Ovary (tissue), 9 donors: ENCODE results near the gene DAPL1. TPM values are rescaled to one million over a fixed set of nuclear protein-coding genes. Genes with fewer than 3 reads are reported as not detected.
"Not testable (repeated sequence)": the region's sequence is repeated elsewhere in the genome, so short reads cannot be mapped to it uniquely, and the experiment has no call there.

Experiments used
- DNase-seq, 5 donors: peaks; one replicate each; pipeline ENCODE4 v3.0.0-alpha.2; 2019 to 2020
- H3K27ac ChIP-seq, 2 donors: fragments of 200-600 bp; one replicate each; pipeline versions ENCODE4 v1.5.1 to v1.8.0; 2019 to 2022
- H3K27me3 ChIP-seq: fragments of 200-600 bp; one replicate; pipeline ENCODE4 v1.8.0; 2022
- H3K36me3 ChIP-seq: fragments of 200-600 bp; sonication (generic); one replicate; pipeline ENCODE4 v1.5.1; 2019
- H3K4me1 ChIP-seq: one replicate; pipeline ENCODE4 v1.8.1; 2013; ENCODE audit warnings: mild to moderate bottlenecking, moderate library complexity; ENCODE audit not compliant: insufficient read depth
- H3K4me3 ChIP-seq: fragments of 200-600 bp; sonication (generic); one replicate; pipeline ENCODE4 v1.5.1; 2017
- H3K9me3 ChIP-seq, 2 donors: fragments of 200-600 bp in 1 of 2; sonication (generic) in 1 of 2; one replicate each; pipeline versions ENCODE4 v1.5.1 to v1.8.1; 2013 to 2019; ENCODE audit warnings: mild to moderate bottlenecking in 1 of 2, moderate library complexity in 1 of 2
- WGBS, 3 donors: extraction: QIAGEN DNeasy Blood & Tissue Kit in 1 of 3; methylation state at CpG; one replicate each; pipeline versions ENCODE4 v1.1.5 to v1.1.7; 2013 to 2017; 5-methylcytosine and 5-hydroxymethylcytosine counted together
- intact Hi-C, 4 donors: fragments of 100-400 bp; cut with DNase I; formaldehyde crosslinking; loops; one replicate each; pipeline versions ENCODE4 v1.11.0 to v1.15.1; 2022 to 2023
- polyA plus RNA-seq, 2 donors: library from polyadenylated mRNA; stranded (reverse); fragments of 200-250 nt in 1 of 2; fragments of 350-450 nt in 1 of 2; fragmentation: Illumina TruSeq in 1 of 2; extraction: RNeasy Lipid Tissue Mini Kit (QIAGEN cat#74804) in 1 of 2; gene quantifications; one replicate each; pipeline ENCODE4 v1.2.3, GENCODE V29; 2013 to 2014
- total RNA-seq, 7 donors: library from RNA; depleted of rRNA in 2 of 7; stranded (reverse); fragments of >200 nt in 2 of 7; fragmentation: NEBNext Ultra II Directional in 3 of 7; extraction: Animal tissue kit (Norgen Biotek cat#: 25700) in 3 of 7; gene quantifications; one replicate each; pipeline versions ENCODE4 v1.1.0 to v1.2.4, GENCODE V29; 2016 to 2023
- donor health status: DM: no; HTN: no; CAD: no; lungs with moderate emphysema.
- donor health status: DM: no; HTN: no; CAD: no.
- donor health status: Bipolar disorder and iron deficiency.
- donor health status: DM: yes; HTN: yes; CAD: no.
- donor health status: DM: no; HTN: no; CAD: no.
- donor health status: DM: yes; HTN: yes; CAD: no.

The DAPL1 gene
- total and polyA plus RNA-seq, 9 donors = 1.2 to 64.2 (median 3.7) TPM; not detected in 2

DNA sequence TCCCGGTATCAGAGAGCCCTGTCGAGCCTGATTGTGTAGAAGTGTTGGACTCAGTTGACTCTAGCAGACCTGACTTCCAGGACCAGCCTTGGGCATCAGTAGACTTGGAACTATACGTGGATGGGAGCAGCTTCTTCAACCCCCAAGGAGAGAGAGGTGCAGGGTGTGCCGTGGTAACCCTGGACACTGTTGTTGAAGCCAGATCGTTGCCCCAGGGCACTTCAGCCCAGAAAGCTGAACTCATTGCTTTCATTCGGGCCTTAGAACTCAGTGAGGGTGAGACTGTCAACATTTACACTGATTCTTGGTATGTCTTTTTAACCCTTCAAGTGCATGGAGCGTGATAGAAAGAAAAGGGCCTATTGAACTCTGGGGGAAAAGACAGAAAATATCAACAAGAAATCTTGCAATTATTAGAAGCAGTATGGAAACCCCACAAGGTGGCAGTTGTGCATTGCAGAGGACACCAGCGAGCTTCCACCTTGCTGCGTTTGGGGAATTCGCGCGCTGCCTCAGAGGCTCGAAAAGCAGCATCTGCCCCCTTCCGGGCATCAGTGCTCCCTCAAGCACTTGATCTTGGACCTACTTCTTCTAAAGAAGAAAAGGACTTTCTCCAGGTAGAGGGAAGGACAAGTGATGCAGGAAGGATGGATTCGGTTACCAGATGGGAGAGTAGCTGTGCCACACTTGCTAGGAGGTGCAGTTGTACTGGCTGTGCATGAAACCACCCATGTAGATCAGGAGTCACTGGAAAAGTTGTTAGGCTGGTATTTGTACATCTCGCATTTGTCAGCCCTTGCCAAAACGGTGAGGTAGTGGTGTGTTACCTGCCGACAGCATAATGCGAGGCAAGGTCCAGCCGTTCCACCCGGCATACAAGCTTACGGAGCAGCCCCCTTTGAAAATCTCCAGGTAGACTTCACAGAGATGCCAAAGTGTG is 53.2 kb downstream of the DAPL1 start:
- 76 to 94% (median 94%) methylated on average over 20 to 22 of the region's 22 CpGs for WGBS, 3 donors
- H3K4me1 ChIP-seq, H3K36me3 ChIP-seq, H3K4me3 ChIP-seq, DNase-seq, H3K27me3 ChIP-seq, H3K27ac ChIP-seq, H3K9me3 ChIP-seq, intact Hi-C loops: not testable (repeated sequence)

DNA sequence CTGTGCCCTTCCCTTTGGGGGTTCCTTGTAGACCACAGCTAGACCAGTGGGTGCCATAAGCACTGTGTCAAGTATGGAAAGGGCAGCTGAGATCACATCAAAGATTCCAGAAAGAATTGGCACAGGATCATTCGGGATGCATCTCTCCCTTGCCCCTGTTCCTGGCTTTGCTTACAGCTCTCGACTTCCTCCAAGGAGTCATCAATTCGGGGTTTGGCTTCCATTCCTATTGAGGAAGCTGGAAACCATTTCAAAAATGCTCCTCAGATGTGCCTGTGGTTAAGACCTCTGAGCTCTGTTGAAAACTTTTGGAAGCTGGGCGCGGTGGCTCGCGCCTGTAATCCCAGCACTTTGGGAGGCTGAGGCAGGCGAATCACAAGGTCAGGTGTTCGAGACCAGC is 65.1 kb downstream of the DAPL1 start:
- H3K36me3 ChIP-seq, intact Hi-C loops, H3K4me3 ChIP-seq, DNase-seq, H3K4me1 ChIP-seq, H3K27ac ChIP-seq, H3K27me3 ChIP-seq, H3K9me3 ChIP-seq: not testable (repeated sequence)
- WGBS, 3 donors = 66 to 75% (median 66%) methylated on average over 9 of the region's 9 CpGs

DNA sequence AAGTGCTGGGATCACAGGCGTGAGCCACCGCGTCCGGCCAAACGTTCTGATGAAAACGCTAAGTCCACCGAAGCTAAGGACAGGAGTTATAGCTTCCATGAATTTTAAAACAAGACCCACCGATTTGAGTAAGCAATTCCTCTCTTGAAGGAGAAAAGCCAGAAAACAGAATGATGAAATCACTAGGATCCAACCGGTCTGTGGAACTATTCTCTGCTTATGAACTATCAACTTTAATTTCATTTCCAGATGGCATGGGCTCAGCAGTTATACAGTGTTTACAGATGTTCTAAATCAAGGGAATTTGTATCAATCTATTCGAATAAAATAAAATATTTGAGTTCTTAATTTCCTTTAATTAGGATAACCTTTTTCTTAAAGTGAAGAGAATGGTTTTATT is 66.5 kb downstream of the DAPL1 start:
- DNase-seq, H3K27me3 ChIP-seq, H3K27ac ChIP-seq, H3K9me3 ChIP-seq, H3K4me3 ChIP-seq, intact Hi-C loops, H3K36me3 ChIP-seq, H3K4me1 ChIP-seq: not testable (repeated sequence)
- 82 to 83% (median 83%) methylated on average over 10 of the region's 10 CpGs for WGBS, 3 donors

DNA sequence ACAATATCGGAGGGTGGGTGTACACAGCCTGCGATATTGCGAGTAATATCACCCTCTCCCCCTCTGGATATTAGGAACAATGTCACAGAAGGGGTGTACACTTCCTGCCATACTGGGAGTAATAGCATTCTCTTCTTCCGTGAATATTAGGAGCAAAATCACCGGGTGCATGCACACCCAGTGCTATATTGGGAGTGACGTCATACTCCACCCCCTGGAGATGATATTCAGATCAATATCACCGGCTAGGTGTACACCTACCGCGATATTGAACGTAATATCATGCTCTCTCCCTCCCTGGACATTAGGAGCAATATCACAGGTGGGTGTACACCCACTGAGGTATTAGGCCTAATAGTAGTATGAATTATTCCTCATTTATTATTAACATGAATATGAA is 70.4 kb downstream of the DAPL1 start:
- WGBS, 3 donors = 96% methylated on average over 10 of the region's 10 CpGs
- H3K4me1 ChIP-seq, H3K4me3 ChIP-seq, H3K36me3 ChIP-seq, H3K27me3 ChIP-seq, H3K9me3 ChIP-seq, DNase-seq, intact Hi-C loops, H3K27ac ChIP-seq: not testable (repeated sequence)

Other genes starting within 250 kb of the DAPL1 start
- 10 to 100 TPM; 23.2 to 39.2 (median 25.9) TPM for gene TANC1, start 173.3 kb downstream of the DAPL1 start, total RNA-seq
- 10 to 100 TPM; 12.2 to 17.0 TPM for gene TANC1, start 173.3 kb downstream of the DAPL1 start, polyA plus RNA-seq